ENCODE measurements around the gene HOMER3. TPM values are rescaled to one million over a fixed set of nuclear protein-coding genes. Genes with fewer than 3 reads are reported as not detected.

HOMER3 gene
- total RNA-seq, 1 donor from 2014 or later = 28.2 TPM

GRCh38 chr19:18982669-18983068, 41.7 kb upstream of the HOMER3 start:
- peaks cover 11% of the 10 kb centered on the region for H3K27me3 Mint-ChIP-seq (ENCODE audit: insufficient read depth, low read depth)
- H3K27ac Mint-ChIP-seq = no peak overlapping the region
- Histone ChIP-seq H2AFZ (replicated peaks) (no peak overlapping the region), H3K4me3 (no peak overlapping the region), H3K36me3 (no peaks in the 10 kb centered on the region), H3K4me2 (no peak overlapping the region), H3F3A (ENCODE audit: low read depth) (peaks cover 34% of the 10 kb centered on the region), H3K27me3 (peaks cover 36% of the 10 kb centered on the region), H3K9ac (no peak overlapping the region), H3K79me2 (ENCODE audit: low read depth) (no peaks in the 10 kb centered on the region), H3K27ac (no peak overlapping the region), H3K4me1 (peaks cover 15% of the 10 kb centered on the region), H3K9me3 (ENCODE audit: low read depth) (no peaks in the 10 kb centered on the region), H4K20me1 (ENCODE audit: low read depth) (no peaks in the 10 kb centered on the region)
- TF ChIP-seq EZH2phosphoT487 (IDR thresholded peaks at IDR 0.05) = no peak
- no peak for TF ChIP-seq CTCF (IDR thresholded peaks at IDR 0.05)
- no peak for TF ChIP-seq EZH2 (IDR thresholded peaks at IDR 0.05)
- no peak overlapping the region for H3K4me3 Mint-ChIP-seq
- no peaks in the 10 kb centered on the region for H3K9me3 Mint-ChIP-seq
- no peak for DNase-seq (ENCODE audit: low spot score)
- peaks cover 36% of the 10 kb centered on the region for H3K4me1 Mint-ChIP-seq
- no peaks in the 10 kb centered on the region for H3K36me3 Mint-ChIP-seq

GRCh38 chr19:18980432-18981020, 39.5 kb upstream of the HOMER3 start:
- Mint-ChIP-seq H3K4me1 (peaks cover 25% of the 10 kb centered on the region), H3K27ac (peak overlapping the region; percentile 33), H3K4me3 (no peak overlapping the region), H3K9me3 (no peaks in the 10 kb centered on the region), H3K27me3 (ENCODE audit: insufficient read depth, low read depth) (peaks cover 10% of the 10 kb centered on the region), H3K36me3 (no peaks in the 10 kb centered on the region)
- Histone ChIP-seq H3K79me2 (ENCODE audit: low read depth) (no peaks in the 10 kb centered on the region), H3K4me1 (peaks cover 9% of the 10 kb centered on the region), H3K4me2 (no peak overlapping the region), H3F3A (ENCODE audit: low read depth) (peaks cover 20% of the 10 kb centered on the region), H3K9me3 (ENCODE audit: low read depth) (no peaks in the 10 kb centered on the region), H3K9ac (no peak overlapping the region), H3K27ac (no peak overlapping the region), H3K27me3 (peaks cover 30% of the 10 kb centered on the region), H4K20me1 (ENCODE audit: low read depth) (no peaks in the 10 kb centered on the region), H2AFZ (replicated peaks) (no peak overlapping the region), H3K36me3 (no peaks in the 10 kb centered on the region), H3K4me3 (no peak overlapping the region)
- DNase-seq (ENCODE audit: low spot score) = no peak
- no peak for TF ChIP-seq EZH2phosphoT487 (IDR thresholded peaks at IDR 0.05)
- no peak for TF ChIP-seq CTCF (IDR thresholded peaks at IDR 0.05)
- no peak for TF ChIP-seq EZH2 (IDR thresholded peaks at IDR 0.05)

GRCh38 chr19:18978616-18979015, 37.6 kb upstream of the HOMER3 start:
- Mint-ChIP-seq H3K36me3 (no peaks in the 10 kb centered on the region), H3K4me1 (peaks cover 16% of the 10 kb centered on the region), H3K27ac (peak overlapping the region; percentile 65), H3K4me3 (peak overlapping the region; percentile 12), H3K9me3 (no peaks in the 10 kb centered on the region), H3K27me3 (ENCODE audit: insufficient read depth, low read depth) (peaks cover 10% of the 10 kb centered on the region)
- Histone ChIP-seq H2AFZ (replicated peaks) (no peak overlapping the region), H3K9me3 (ENCODE audit: low read depth) (no peaks in the 10 kb centered on the region), H3K27me3 (peaks cover 24% of the 10 kb centered on the region), H3K4me3 (no peak overlapping the region), H3K27ac (no peak overlapping the region), H3F3A (ENCODE audit: low read depth) (peaks cover 7% of the 10 kb centered on the region), H4K20me1 (ENCODE audit: low read depth) (no peaks in the 10 kb centered on the region), H3K9ac (no peak overlapping the region), H3K36me3 (no peaks in the 10 kb centered on the region), H3K79me2 (ENCODE audit: low read depth) (no peaks in the 10 kb centered on the region), H3K4me1 (no peaks in the 10 kb centered on the region), H3K4me2 (no peak overlapping the region)
- DNase-seq (ENCODE audit: low spot score) = no peak
- TF ChIP-seq CTCF (IDR thresholded peaks at IDR 0.05) (no peak), EZH2 (IDR thresholded peaks at IDR 0.05) (no peak), EZH2phosphoT487 (IDR thresholded peaks at IDR 0.05) (no peak)
